Measurements from ENCODE around the gene TXNRD1. TPM values are rescaled to one million over a fixed set of nuclear protein-coding genes. Genes with fewer than 3 reads are reported as not detected.

TXNRD1 gene
- total RNA-seq, 1 donor from 2014 or later = 105 TPM

- no peak overlapping the region for H3K27ac Mint-ChIP-seq (ENCODE audit: unreplicated experiment)
- H3K9me3 Mint-ChIP-seq (ENCODE audit: unreplicated experiment) = no peaks in the 10 kb centered on the region
- no peak overlapping the region for H3K4me3 Mint-ChIP-seq (ENCODE audit: unreplicated experiment)
- DNase-seq (ENCODE audit: low spot score) = no peak
- no peaks in the 10 kb centered on the region for H3K27me3 Mint-ChIP-seq (ENCODE audit: unreplicated experiment)
- TF ChIP-seq, protein P1, sequence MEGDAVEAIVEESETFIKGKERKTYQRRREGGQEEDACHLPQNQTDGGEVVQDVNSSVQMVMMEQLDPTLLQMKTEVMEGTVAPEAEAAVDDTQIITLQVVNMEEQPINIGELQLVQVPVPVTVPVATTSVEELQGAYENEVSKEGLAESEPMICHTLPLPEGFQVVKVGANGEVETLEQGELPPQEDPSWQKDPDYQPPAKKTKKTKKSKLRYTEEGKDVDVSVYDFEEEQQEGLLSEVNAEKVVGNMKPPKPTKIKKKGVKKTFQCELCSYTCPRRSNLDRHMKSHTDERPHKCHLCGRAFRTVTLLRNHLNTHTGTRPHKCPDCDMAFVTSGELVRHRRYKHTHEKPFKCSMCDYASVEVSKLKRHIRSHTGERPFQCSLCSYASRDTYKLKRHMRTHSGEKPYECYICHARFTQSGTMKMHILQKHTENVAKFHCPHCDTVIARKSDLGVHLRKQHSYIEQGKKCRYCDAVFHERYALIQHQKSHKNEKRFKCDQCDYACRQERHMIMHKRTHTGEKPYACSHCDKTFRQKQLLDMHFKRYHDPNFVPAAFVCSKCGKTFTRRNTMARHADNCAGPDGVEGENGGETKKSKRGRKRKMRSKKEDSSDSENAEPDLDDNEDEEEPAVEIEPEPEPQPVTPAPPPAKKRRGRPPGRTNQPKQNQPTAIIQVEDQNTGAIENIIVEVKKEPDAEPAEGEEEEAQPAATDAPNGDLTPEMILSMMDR (IDR thresholded peaks at IDR 0.05; ENCODE audit: unreplicated experiment) = no peak
- no peaks in the 10 kb centered on the region for H3K36me3 Mint-ChIP-seq (ENCODE audit: low read depth, unreplicated experiment)
- H3K4me1 Mint-ChIP-seq (ENCODE audit: unreplicated experiment) = peaks cover 5% of the 10 kb centered on the region
These were observed 3.4 kb downstream of the TXNRD1 start for GRCh38 chr12:104218935-104219334.

- H3K27me3 Mint-ChIP-seq (ENCODE audit: unreplicated experiment) = no peaks in the 10 kb centered on the region
- no peaks in the 10 kb centered on the region for H3K9me3 Mint-ChIP-seq (ENCODE audit: unreplicated experiment)
- peaks cover 5% of the 10 kb centered on the region for H3K4me1 Mint-ChIP-seq (ENCODE audit: unreplicated experiment)
- H3K4me3 Mint-ChIP-seq (ENCODE audit: unreplicated experiment) = no peak overlapping the region
- DNase-seq (ENCODE audit: low spot score) = no peak
- TF ChIP-seq, protein P1 (IDR thresholded peaks at IDR 0.05; ENCODE audit: unreplicated experiment) = no peak
- no peak overlapping the region for H3K27ac Mint-ChIP-seq (ENCODE audit: unreplicated experiment)
- H3K36me3 Mint-ChIP-seq (ENCODE audit: low read depth, unreplicated experiment) = no peaks in the 10 kb centered on the region
These were observed 3.8 kb downstream of the TXNRD1 start for GRCh38 chr12:104219361-104219892.

- Mint-ChIP-seq H3K4me1 (ENCODE audit: unreplicated experiment) (peaks cover 5% of the 10 kb centered on the region), H3K36me3 (ENCODE audit: low read depth, unreplicated experiment) (no peaks in the 10 kb centered on the region), H3K9me3 (ENCODE audit: unreplicated experiment) (no peaks in the 10 kb centered on the region), H3K27me3 (ENCODE audit: unreplicated experiment) (no peaks in the 10 kb centered on the region), H3K4me3 (ENCODE audit: unreplicated experiment) (no peak overlapping the region), H3K27ac (ENCODE audit: unreplicated experiment) (no peak overlapping the region)
- DNase-seq (ENCODE audit: low spot score) = no peak
- TF ChIP-seq, protein P1 (IDR thresholded peaks at IDR 0.05; ENCODE audit: unreplicated experiment) = no peak
These were observed 4.4 kb downstream of the TXNRD1 start for GRCh38 chr12:104219908-104220404.

DNA sequence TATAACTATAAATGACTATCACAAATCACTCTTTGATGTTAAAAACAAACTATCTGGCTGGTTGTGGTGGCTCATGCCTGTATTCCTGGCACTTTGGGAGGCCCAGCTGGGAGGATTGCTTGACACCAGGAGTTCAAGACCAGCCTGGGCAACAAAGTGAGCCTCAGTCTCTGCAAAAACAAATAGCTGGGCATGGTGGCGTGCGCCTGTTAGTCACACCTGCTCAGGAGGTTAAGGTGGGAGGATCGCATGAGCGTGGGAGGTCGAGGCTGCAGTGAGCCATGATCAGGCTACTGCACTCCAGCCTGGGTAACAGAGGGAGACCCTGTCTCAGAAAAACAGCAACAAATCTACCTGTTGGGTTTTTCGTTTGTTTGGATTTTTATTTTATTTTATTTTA, 5.4 kb downstream of the TXNRD1 start:
- Mint-ChIP-seq H3K27ac (ENCODE audit: unreplicated experiment) (no peak overlapping the region), H3K4me3 (ENCODE audit: unreplicated experiment) (no peak overlapping the region), H3K9me3 (ENCODE audit: unreplicated experiment) (no peaks in the 10 kb centered on the region), H3K27me3 (ENCODE audit: unreplicated experiment) (no peaks in the 10 kb centered on the region), H3K36me3 (ENCODE audit: low read depth, unreplicated experiment) (no peaks in the 10 kb centered on the region), H3K4me1 (ENCODE audit: unreplicated experiment) (peaks cover 5% of the 10 kb centered on the region)
- TF ChIP-seq, protein P1 (IDR thresholded peaks at IDR 0.05; ENCODE audit: unreplicated experiment) = no peak
- no peak for DNase-seq (ENCODE audit: low spot score)

GRCh38 chr12:104222976-104223375, 7.4 kb downstream of the TXNRD1 start:
- Mint-ChIP-seq H3K4me3 (ENCODE audit: unreplicated experiment) (no peak overlapping the region), H3K27me3 (ENCODE audit: unreplicated experiment) (peaks cover 1% of the 10 kb centered on the region), H3K36me3 (ENCODE audit: low read depth, unreplicated experiment) (no peaks in the 10 kb centered on the region), H3K9me3 (ENCODE audit: unreplicated experiment) (no peaks in the 10 kb centered on the region), H3K27ac (ENCODE audit: unreplicated experiment) (no peak overlapping the region), H3K4me1 (ENCODE audit: unreplicated experiment) (peaks cover 5% of the 10 kb centered on the region)
- TF ChIP-seq, protein P1 (IDR thresholded peaks at IDR 0.05; ENCODE audit: unreplicated experiment) = no peak
- no peak for DNase-seq (ENCODE audit: low spot score)
